SU-DHL-6 (cell line): ENCODE measurements around the gene PPID.
A peak's percentile ranks its signal among the peaks of the same experiment; 100 is the strongest.

Experiments
- H2AFZ ChIP-seq: fragments of 200-600 bp; sonication (generic); 2 replicates; pipeline ENCODE4 v1.6.1; 2014; ENCODE audit warnings: low read depth, mild to moderate bottlenecking, moderate library complexity, mixed read lengths, antibody characterized with exemption, low read length; ENCODE audit not compliant: severe bottlenecking
- H3F3A ChIP-seq: fragments of 200-600 bp; shearing (Covaris generic); 2 replicates; pipeline ENCODE4 v1.6.0; 2016; ENCODE audit warnings: antibody characterized with exemption, mild to moderate bottlenecking; ENCODE audit not compliant: insufficient read depth
- H3K27ac ChIP-seq: fragments of 200-600 bp; sonication (generic); 2 replicates; pipeline ENCODE4 v1.5.1; 2016; ENCODE audit warnings: low read depth, mild to moderate bottlenecking, low read length, moderate library complexity, mixed read lengths
- H3K27me3 ChIP-seq: fragments of 200-600 bp; sonication (generic), shearing (Covaris generic); 2 replicates; pipeline ENCODE4 v1.6.0; 2014; ENCODE audit warnings: mild to moderate bottlenecking, low read length
- H3K36me3 ChIP-seq: fragments of 200-600 bp; sonication (generic); 2 replicates; pipeline ENCODE4 v1.6.1; 2014; ENCODE audit warnings: mild to moderate bottlenecking, low read length, mixed read lengths
- H3K4me2 ChIP-seq: fragments of 300-600, 200-600 bp; shearing (Covaris generic), sonication (generic); 2 replicates; pipeline ENCODE4 v1.6.0; 2014; ENCODE audit warnings: low read length, low read depth, mild to moderate bottlenecking; ENCODE audit not compliant: poor library complexity, severe bottlenecking
- H3K4me3 ChIP-seq: fragments of 200-600 bp; sonication (generic); 2 replicates; pipeline ENCODE4 v1.5.1; 2014; ENCODE audit warnings: antibody characterized with exemption, low read length, mild to moderate bottlenecking, mixed read lengths; ENCODE audit not compliant: insufficient read depth, poor library complexity, severe bottlenecking
- H3K79me2 ChIP-seq: fragments of 200-600 bp; sonication (generic); 2 replicates; pipeline ENCODE4 v1.6.1; 2014; ENCODE audit warnings: mild to moderate bottlenecking, low read length, moderate library complexity; ENCODE audit not compliant: insufficient read depth
- H3K9ac ChIP-seq: fragments of 200-600 bp; sonication (generic); 2 replicates; pipeline ENCODE4 v1.7.0; 2014; ENCODE audit warnings: mild to moderate bottlenecking, low read length
- H3K9me2 ChIP-seq: fragments of 200-600 bp; sonication (generic); replicated peaks from 2 replicates; pipeline ENCODE4 v1.6.1; 2014; ENCODE audit warnings: low read length; ENCODE audit not compliant: insufficient read depth
- H3K9me3 ChIP-seq: fragments of 200-600 bp; sonication (generic); 2 replicates; pipeline ENCODE4 v1.6.1; 2014; ENCODE audit warnings: low read length, mixed read lengths; ENCODE audit not compliant: insufficient read depth
- H4K20me1 ChIP-seq: fragments of 200-600 bp; sonication (generic); 2 replicates; pipeline ENCODE4 v1.6.1; 2014; ENCODE audit warnings: low read depth, mild to moderate bottlenecking, antibody characterized with exemption, low read length, moderate library complexity, mixed read lengths
- CTCF ChIP-seq: fragments of 200-600 bp; sonication (generic); IDR thresholded peaks from one replicate; pipeline ENCODE4 v1.5.1; 2017; ENCODE audit warnings: antibody characterized with exemption, mild to moderate bottlenecking, low read length, moderate library complexity; ENCODE audit not compliant: insufficient read depth, poor library complexity, severe bottlenecking
- EZH2phosphoT487 ChIP-seq: fragments of 200-600 bp; sonication (generic), shearing (Covaris generic); conservative IDR thresholded peaks from 2 replicates; pipeline ENCODE4 v1.6.1; 2018; ENCODE audit warnings: mild to moderate bottlenecking, antibody characterized with exemption, low read length, moderate library complexity, mixed read lengths

Gene PPID

DNA sequence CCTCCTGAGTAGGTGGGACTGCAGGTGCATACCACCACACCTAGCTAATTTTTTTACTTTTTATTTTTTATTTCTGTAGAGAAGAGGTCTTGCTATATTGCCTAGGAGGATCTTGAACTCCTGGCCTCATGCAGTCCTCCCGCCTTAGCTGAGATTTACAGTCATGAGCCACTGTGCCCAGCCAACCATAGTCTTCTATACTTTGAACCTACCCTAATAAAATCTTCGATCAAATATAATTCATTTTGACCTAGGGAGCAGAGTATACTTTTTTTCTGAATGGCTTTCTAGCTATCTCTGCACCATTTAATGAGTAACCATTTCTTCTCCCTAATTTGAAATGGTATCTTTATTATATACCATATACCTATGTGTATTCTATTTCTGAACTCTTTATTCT is 44.4 kb downstream of the PPID start:
- Histone ChIP-seq H3F3A (no peaks in the 10 kb centered on the region), H2AFZ (no peak overlapping the region), H3K27ac (no peak overlapping the region), H3K9me3 (no peaks in the 10 kb centered on the region), H4K20me1 (no peaks in the 10 kb centered on the region), H3K36me3 (no peaks in the 10 kb centered on the region), H3K4me3 (no peak overlapping the region), H3K9ac (no peak overlapping the region), H3K79me2 (no peaks in the 10 kb centered on the region; the same call in 1 of the 2 replicates), H3K4me2 (no peak overlapping the region), H3K27me3 (no peaks in the 10 kb centered on the region), H3K9me2 (no peaks in the 10 kb centered on the region)
- no peak for TF ChIP-seq EZH2phosphoT487
- TF ChIP-seq CTCF, result no peak

- Histone ChIP-seq H3F3A (no peaks in the 10 kb centered on the region), H3K9me3 (no peaks in the 10 kb centered on the region), H4K20me1 (no peaks in the 10 kb centered on the region), H3K9ac (no peak overlapping the region), H2AFZ (no peak overlapping the region), H3K36me3 (no peaks in the 10 kb centered on the region), H3K4me3 (no peak overlapping the region), H3K27me3 (no peaks in the 10 kb centered on the region), H3K27ac (no peak overlapping the region), H3K79me2 (peaks cover 9% of the 10 kb centered on the region), H3K4me2 (no peak overlapping the region), H3K9me2 (no peaks in the 10 kb centered on the region)
- TF ChIP-seq EZH2phosphoT487 (no peak), CTCF (no peak)
These were observed 47.1 kb downstream of the PPID start for GRCh38 chr4:158676076-158676475.

DNA sequence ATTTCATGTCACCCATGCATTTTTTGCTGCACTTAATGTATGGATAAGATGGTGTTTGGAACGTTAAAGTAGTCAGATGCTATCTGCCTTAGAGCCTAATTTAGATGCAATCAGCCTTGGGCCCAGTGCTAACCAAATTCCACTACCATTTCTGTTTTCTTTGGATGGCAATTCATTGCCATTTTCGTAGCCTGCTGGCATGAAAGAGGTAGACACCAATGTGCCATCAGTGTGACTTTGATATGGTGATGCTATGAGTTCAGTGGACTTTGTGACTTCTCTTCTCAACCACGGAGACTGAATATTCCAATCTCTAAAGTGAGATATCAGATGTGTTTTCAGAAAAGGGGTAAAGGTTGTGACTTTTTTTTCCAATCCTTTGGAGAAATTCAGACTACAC is 49.6 kb downstream of the PPID start:
- H3K36me3 ChIP-seq, result peaks cover 8% of the 10 kb centered on the region
- peaks cover 31% of the 10 kb centered on the region for H3K79me2 ChIP-seq
- H2AFZ ChIP-seq, result no peak overlapping the region
- no peak overlapping the region for H3K9ac ChIP-seq
- peak overlapping the region; percentile 79 for H3K4me2 ChIP-seq
- H3F3A ChIP-seq, result 0 out of 2 replicates have a peak, but pooled peaks cover 8% of the 10 kb centered on the region
- no peak overlapping the region for H3K4me3 ChIP-seq
- H3K9me2 ChIP-seq, result no peaks in the 10 kb centered on the region
- H3K9me3 ChIP-seq, result no peaks in the 10 kb centered on the region
- H4K20me1 ChIP-seq, result peaks cover 9% of the 10 kb centered on the region
- H3K27me3 ChIP-seq, result no peaks in the 10 kb centered on the region
- TF ChIP-seq CTCF, result no peak
- TF ChIP-seq EZH2phosphoT487, result no peak
- no peak overlapping the region for H3K27ac ChIP-seq
